ENCODE data around the gene CD3E.

Gene CD3E

DNA sequence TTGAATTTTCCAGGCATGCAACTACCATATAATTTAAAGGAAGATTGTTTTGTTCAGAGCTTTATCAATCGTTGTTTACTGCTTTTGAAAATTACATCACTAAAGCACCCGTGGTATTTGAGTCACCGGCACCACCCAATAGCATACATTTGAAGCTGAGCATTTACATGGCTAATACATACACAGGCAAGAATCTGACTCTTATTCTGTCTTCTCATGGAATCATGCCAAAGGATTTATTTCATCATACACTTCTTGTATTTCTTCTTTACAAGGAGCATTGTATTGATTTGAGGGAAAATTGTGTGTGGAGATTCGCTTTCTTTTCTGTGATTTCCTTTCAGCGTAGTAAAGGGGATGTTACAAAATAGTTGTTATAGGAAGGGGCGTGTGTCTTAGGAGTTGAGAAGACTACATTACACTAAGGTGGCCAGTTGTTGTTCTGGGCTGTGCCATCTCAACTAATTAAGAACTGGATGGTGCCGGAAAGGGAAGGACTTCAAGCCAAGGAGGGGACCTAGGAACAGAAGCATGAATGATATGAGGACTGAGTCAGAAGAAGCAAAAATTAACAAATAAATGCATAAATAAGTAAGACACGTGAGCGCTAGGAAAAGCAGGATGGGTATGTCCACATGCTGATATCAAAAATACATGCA lies 12.9 kb upstream of the CD3E start:
- no peak for DNase-seq

DNA sequence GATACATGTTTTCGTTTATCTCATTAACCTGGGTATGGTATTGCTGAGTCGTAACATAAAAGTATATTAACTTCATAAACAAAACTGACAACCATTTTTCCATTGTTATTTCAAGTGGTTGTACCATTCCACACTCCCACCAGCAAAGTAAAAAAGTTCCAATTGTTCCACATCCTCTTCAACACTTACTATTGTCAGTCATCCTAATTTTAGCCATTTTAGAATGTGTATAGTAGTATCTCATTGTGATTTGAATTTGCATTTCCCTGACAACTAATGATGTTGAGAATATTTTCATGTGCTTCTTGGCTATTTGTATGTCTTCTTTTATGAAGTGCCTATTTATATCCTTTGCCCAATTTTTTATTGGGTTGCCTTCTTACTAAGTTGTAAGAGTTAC lies 10.5 kb upstream of the CD3E start:
- no peak for DNase-seq

DNA sequence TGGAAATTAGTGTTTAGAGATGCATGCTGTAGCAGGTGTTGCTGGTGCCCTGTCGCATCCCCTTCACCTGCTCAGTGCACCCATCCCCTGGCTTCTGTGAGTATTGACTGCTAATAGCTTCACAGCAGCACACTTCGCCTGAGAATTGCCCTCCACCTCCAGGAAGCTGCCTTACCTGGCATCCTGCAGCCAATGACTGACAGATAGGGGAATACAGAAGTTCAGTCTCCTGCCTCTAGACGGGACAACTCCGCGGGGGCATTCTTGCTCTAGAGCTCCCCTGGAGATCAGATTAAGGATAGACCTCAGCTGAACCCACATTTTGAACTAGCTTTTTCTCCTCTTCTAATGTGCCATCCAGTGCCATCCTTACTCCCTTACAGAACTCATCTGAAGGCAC lies 9.3 kb upstream of the CD3E start:
- no peak for DNase-seq

DNA sequence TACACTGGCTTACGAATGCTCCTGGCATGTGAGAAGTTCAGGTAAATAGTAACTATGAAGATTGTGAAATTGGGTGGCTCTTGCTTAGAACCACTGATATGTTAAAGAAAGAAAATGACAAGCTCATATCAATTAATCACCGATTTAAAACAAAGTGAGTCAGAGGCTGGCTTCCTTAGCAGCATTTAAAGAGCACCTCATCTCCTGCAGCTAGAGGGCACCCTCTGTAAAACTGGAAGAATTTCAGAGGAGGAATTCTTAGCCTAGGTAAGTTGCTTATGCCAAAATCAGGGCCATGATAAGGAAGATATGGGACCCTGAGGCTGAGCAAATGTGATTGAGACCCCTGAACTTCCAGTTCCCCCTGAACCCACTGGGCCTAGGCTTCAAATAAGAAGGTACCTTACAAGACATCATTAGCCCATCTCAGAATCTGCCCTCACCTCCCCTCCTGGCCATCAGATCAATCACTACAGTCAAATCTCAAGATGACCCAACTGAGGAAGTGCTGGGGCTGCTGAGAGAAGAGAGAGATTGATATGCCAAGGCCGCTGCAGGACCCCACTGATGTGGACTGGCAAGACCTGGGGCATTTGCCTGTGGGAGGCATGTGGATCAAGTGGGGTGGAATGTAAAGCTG lies 8.6 kb upstream of the CD3E start:
- peak; percentile 29 for DNase-seq

DNA sequence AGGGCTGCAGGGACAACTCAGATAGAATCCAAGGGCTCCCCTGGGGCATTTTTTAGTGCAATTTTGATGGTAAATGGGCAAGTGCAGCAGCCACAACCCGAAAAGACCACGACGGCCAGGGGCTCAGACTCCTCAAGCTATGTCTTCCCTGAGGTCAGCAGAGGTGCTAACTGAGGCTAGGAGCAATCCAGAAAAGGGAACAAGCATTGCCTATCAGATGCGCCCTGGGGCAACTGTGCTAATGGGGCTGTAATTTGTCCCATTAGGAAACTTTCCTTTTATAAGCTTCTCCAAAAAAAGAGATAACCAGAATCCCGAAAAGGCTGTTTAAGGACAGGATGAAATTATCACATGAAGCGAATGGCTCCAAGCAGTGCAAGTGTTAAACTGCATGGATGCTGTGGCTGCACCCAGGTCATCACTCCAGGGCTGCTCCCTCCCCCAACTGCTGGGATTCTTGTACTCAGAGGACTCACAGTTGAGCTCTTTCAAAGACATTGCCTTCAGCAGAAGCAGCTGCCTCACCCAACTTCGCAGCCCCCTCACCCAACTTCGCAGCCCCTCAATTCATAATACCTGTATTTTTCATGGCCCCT lies 2.8 kb upstream of the CD3E start:
- DNase-seq = no peak

DNA sequence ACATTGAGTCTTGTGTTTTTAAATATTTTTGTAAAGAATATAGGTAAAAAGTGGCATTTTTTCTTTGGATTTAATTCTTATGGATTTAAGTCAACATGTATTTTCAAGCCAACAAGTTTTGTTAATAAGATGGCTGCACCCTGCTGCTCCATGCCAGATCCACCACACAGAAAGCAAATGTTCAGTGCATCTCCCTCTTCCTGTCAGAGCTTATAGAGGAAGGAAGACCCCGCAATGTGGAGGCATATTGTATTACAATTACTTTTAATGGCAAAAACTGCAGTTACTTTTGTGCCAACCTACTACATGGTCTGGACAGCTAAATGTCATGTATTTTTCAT lies 333 bp upstream of the CD3E start:
- DNase-seq = no peak

DNA sequence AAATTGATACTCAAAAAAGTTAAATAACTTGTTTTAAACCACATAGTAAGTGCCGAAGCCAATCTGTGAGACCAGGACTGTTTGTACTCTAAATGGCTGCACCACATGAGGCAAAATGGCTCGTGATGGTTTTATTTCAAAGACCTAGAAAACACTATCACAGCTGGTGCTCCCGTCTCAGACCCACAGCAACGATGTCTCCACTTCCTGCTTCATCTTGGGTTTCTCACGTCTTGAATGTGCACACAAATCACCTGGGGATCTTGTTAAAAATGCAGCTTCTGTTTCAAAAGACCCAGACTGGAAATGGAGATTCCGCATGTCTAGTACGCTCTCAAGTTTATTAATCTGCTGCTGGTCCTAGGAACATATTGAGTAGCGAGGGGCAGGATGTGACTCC lies 1.2 kb downstream of the CD3E start:
- DNase-seq = no peak

DNA sequence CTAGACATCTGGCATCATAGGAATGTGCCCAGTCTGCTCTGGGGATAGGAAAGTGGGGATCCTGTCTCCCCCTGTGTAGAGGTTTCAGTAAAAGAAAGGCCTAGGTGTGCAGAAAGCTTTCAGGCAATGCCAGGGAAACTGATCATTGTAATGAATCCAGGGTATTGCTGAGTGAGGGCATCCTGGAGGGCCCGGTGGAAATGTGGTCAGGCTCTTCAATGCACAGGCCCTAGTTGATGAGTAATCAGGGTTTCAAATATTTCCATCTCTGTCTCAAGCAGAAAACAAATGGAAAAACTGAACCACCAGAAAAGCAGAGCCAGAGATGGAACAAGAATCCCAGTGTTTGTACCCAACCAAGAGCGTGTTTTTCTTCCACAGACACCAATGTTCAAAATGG lies 2.0 kb downstream of the CD3E start:
- peak; percentile 68 for DNase-seq

DNA sequence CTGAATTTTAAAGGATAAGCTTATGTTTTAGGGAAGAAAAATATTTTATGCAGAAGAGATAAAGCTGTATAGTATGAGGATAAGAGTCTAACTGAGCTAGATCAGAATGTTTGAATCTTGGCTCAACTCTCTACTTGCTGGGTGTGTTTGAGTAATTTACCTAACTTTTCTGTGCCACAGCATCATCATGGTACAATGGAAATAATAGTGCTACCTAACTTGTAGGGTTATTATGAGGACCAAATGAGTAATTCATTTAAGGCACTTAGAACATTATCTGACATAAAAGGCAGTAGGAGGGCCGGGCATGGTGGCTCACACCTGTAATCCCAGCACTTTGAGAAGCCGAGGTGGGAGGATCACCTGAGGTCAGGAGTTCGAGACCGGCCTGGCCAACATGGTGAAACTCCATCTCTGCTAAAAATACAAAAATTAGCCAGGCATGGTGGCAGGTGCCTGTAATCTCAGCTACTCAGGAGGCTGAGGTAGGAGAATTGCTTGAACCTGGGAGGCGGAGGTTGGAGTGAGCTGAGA lies 4.5 kb downstream of the CD3E start:
- DNase-seq = peak; percentile 33

DNA sequence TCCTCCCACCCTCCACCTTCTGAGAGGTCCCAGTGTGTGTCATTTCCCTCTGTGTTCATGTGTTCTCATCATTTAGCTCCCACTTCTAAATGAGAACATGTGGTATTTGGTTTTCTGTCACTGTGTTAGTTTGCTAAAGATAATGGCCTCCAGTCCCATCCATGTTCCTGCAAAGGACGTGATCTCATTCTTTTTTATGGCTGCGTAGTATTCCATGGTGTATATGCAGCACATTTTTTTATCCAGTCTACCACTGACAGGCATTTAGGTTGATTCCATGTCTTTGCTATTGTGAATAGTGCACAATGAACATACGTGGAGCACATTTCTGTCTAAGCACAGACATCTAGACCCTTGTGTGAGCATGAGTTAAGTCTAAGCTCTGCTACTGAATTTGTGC lies 5.7 kb downstream of the CD3E start:
- no peak for DNase-seq

DNA sequence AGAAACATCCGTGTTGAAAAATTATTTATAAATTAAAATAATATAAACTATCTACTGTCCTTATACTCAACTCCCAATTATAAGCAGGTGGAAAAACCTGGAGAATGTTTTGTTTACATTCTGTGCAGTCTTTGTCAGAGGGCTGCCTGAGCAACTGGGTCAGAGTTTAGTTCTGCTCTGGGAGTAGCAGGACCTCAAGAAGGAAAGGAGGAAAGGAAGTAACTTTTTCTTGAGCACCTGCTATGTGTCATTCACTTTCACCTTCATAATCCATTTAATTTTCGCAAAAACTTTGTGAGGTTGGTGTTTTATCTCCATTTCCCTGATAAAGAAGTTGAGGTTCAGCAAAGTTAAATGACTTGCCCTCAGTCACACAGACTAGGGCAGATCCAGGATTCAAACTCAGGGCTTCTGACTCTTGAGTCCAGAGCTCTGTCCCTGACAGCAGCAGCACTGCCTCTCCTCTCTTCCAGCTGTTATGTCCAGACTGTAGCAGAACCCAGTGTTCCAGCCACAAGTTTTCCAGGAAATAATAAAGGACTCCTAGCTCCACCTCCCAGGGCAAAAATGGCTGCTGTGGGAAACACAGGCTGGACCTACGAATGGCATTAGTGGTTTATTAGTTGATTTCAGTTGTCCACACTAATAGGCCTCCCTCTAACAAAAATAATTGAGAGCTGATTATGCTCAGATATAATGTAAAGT lies 6.4 kb downstream of the CD3E start:
- DNase-seq = no peak

DNA sequence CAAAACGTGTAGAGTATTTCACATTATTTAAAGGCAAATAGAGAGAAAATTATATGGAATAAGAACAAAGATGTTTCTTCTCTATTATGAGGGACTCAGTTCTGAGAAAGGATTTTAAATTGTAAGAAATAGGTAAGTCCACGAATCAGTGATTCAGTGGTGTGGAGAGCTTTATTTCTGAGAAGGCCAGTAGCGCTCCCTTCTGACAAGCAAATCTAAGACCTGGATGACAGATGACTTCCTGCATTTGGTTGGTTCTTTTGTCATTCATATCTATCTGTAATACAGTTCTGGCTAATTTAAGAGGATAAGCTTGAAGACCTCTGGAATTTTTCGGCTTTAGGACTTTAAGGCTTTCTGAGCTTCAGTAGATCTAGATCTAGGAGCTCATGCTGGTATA lies 7.0 kb downstream of the CD3E start:
- DNase-seq = no peak

DNA sequence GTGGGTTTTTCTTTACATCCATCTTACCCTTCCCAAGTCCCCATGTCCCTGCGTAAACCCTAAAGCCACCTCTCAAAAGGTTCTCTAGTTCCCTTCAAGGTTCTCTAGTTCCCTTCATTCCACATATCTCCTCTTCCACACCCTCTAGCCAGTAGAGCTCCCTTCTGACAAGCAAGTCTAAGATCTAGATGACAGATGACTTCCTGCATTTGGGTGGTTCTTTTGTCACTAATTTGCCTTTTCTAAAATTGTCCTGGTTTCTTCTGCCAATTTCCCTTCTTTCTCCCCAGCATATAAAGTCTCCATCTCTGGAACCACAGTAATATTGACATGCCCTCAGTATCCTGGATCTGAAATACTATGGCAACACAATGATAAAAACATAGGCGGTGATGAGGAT lies 7.8 kb downstream of the CD3E start:
- DNase-seq = no peak

DNA sequence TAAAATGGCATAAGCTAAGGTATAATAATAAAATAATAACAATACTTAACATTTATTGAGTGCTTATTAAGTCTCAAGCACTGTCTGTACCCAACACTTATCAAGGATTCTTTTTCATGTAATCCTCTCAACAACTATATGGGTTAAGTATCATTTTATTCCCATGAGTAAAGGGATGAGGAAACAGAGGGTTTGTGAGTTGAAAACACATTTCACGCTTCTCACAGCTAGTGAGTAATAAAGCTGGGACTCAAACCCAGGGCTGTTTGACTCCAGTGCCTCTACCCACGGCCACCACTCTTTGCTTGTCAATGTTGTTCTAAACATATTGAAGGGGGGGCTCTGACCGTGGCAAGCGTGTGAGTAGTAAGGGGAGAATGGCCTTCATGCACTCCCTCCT lies 8.7 kb downstream of the CD3E start:
- no peak for DNase-seq

DNA sequence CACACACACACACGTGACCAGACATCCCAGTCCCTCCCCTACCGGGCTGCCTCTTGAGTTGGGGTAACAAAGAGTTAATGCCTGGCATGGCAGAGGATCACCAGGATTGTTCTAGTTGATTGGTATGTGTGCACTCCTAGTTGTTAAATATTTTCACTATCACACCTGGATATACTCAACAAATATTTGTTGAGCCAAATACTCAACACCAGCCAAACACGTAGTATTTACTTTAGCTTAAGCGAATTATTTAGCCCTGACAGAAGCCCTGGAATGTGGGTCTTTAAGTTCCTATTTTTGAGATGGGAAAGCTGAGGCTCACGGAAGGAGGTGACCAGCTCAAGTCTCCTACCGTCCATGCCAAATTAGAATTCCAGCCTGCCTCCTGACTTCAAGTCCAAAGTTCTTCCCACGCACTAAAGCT lies 10.5 kb downstream of the CD3E start:
- DNase-seq = no peak

DNA sequence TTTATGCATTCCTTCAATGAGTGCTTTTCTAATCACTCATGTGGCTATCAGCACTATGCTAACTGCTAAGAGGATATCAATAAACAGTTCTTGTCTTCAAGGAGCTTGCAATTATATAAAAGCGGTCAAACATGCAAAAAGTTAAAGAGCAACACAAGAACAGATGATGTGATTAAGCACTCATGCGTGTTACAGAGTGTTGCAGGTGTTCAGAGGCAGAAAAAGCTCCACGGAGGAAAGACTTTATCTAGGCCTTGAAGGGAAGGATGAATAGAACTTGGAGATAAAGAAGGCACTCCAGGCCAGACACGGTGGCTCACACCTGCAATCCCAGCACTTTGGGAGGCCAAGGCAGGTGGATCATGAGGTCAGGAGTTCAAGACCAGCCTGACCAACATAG lies 13.6 kb downstream of the CD3E start:
- no peak for DNase-seq

DNA sequence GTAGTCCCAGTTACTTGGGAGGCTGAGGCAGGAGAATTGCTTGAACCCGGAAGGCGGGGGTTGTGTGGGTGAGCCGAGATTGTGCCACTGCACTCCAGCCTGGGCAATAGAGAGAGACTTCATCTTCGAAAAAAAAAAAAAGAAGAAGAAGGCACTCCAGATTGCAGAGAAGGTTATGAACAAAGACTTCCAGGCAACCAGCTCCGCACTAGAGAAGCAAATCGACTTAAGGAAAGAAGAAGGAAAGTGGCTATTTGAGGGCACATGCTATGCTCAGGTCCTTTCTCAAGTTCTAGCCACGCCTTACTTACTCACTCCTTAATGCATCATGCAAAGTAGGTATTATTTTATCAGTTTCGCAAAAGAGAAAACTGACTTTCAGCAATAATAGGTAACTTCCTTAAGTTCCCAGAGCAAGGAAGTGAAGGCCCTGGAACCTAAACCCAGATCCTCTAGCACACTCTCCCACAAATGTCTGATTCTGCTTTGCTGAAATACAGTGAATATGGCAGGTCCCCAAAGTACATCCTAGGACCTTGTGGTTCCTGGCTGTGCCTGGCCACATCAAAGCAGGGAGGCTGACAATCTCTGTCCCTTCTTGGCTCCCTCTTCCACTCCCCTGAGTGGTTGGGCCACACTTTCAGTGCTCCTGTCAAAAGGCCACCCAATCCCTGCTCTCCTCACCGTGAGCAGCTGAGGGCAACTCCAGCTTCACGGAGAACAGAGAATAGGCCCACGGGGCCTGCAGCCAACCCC lies 14.2 kb downstream of the CD3E start:
- no peak for DNase-seq

DNA sequence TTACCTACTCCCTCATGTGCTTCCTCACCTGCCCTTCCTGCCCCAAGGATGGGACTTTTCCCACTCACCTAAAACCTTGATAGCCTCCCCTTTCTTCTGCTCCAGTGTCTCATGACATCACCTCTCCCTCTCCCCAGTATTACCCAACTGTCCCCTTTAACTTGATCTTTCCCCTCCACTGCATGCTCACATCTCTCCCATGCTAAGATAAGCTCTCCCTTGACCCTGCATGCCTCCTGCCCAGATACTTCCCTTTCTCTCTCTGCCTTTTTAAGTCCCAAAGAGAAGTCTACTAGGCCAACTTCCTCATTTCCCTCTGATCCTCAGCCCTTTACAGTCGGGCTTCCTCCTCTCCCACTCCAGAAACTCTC lies 14.8 kb downstream of the CD3E start:
- DNase-seq = no peak

DNA sequence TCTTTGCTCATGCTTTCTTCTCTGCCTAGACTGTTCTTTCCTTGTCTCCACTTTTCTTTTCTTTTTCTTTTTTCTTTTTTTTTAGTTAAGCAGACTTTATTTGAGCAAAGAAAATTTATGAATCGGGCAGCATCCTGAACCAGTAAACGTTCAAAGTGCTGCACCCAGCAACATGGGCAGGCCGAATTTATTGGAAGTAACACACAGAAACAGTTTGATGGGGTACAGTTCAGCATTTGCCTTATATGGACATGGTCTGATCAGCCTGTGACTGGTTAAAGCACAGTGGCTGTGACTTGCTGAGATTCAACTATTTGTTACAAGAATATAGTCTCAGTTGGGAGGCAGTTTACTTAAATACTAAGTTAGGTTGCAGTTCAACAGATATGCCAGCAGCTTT lies 16.0 kb downstream of the CD3E start:
- DNase-seq = no peak

DNA sequence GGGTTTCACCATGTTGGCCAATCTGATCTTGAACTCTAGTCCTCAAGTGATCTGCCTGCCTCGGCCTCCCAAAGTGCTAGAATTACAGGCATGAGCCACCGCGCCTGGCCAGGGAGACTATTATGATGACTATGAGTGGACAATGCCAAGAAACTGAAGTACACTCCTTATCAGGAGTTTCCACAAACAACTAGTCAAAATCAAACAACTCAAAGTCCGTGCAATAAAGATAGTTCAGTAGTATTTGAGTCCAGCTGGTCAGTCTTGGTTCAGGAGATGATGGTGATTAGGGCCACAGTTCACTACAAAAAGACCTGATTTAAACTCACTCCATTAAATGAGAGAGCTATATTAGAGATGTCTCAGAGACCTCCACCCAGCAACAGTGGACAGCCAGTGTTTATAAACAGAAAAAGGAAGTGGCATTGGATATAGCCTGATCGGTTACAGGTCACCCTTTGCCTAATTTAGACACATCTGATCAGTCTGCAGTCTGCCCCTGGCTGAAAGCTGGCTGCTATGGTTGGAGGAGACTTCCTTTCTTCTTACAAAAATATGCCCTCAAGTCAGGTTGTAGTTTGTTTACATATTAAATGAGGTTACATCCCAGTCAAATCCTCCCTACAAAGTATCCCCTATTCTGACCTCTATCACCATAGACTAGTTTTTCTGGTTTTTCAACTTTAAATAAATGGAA lies 17.0 kb downstream of the CD3E start:
- DNase-seq = no peak

DNA sequence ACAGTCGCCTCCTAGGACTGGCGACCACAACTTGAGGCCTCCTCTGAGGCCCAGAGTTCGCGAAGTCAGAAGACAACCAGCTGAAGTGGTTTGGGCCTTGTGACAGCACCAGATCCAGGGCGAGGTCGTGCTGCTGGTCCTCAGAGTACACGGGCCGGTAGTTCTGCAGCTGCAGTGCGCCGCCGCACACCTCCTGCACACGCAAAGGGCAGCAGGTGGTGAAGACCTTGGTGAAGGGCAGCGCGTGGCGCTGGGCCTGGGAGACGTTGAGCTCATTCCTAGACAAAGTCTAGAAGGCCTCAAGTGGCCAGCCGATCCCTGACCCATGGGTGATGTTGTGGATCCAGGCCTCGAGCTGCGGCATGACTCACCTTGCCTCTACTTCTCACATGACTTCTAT lies 18.2 kb downstream of the CD3E start:
- DNase-seq = no peak

DNA sequence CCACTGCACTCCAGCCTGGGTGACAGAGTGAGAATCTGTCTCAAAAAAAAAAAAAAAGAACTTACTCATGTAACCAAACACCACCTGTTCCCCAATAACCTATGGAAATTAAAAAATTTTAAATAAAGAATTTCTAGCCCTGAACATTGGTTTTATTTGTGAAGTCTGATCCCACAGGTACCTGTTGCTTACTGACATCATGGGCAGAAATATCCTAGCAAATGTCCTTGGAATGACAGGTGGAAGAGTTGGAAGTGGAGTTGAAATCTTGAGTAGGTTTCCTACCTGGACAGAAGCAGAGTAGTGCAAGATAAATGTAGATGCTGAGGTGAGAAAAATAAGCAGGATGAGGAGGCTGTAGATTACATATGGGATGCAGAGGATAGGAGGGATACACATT lies 20.8 kb downstream of the CD3E start:
- DNase-seq = no peak

DNA sequence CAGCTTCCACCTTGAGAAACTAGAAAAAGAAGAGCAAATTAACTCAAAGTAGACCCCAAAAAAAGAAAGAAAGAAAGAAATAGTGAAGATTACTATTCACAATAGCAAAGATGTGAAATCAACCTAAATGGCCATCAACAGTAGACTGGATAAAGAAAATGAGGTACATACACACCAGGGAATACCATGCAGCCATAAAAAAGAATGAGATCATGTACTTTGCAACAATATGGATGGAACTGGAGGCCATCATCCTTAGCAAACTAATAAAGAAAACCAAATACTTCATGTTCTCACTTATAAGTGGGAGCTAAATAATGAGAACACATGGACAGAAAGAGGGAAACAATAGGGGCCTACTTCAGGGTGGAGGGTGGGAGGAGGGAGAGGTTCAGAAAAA lies 24.2 kb downstream of the CD3E start:
- no peak for DNase-seq

All from stimulated activated CD4-positive, alpha-beta T cell treated with anti-CD3 and anti-CD28 coated beads, Interleukin-1b, Interleukin-23, amount 100 ng/mL, for 48 hours (primary cell).